Measurements from ENCODE around the gene HNF1B. TPM values are rescaled to one million over a fixed set of nuclear protein-coding genes. Genes with fewer than 3 reads are reported as not detected.

The HNF1B gene
- total and polyA plus RNA-seq, 8 donors: 9.6 to 40.6 (median 36.1) TPM

GRCh38 chr17:37742762-37743611 lies 1.9 kb downstream of the HNF1B start:
- Histone ChIP-seq H3K4me1 (peaks cover 4 to 42% of the 10 kb centered on the region in 2 donors), H3K4me3 (peak overlapping the region; percentile 30 to 33), H3K9me3 (no peaks in the 10 kb centered on the region), H3K27ac (peak overlapping the region; percentile 68 to 76), H3K36me3 (no peaks in the 10 kb centered on the region), H3K27me3 (peaks cover 74 to 100% of the 10 kb centered on the region in 2 donors)
- DNase-seq: peak in 2 of 4 donors; percentile 33 to 79
- TF ChIP-seq, protein P1, sequence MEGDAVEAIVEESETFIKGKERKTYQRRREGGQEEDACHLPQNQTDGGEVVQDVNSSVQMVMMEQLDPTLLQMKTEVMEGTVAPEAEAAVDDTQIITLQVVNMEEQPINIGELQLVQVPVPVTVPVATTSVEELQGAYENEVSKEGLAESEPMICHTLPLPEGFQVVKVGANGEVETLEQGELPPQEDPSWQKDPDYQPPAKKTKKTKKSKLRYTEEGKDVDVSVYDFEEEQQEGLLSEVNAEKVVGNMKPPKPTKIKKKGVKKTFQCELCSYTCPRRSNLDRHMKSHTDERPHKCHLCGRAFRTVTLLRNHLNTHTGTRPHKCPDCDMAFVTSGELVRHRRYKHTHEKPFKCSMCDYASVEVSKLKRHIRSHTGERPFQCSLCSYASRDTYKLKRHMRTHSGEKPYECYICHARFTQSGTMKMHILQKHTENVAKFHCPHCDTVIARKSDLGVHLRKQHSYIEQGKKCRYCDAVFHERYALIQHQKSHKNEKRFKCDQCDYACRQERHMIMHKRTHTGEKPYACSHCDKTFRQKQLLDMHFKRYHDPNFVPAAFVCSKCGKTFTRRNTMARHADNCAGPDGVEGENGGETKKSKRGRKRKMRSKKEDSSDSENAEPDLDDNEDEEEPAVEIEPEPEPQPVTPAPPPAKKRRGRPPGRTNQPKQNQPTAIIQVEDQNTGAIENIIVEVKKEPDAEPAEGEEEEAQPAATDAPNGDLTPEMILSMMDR (IDR thresholded peaks at IDR 0.05): no peak
- peak; percentile 8 for ATAC-seq
- intact Hi-C loops (cut with DNase I): no loop called here

- no peak for DNase-seq
- Histone ChIP-seq H3K27ac (peak overlapping the region; percentile 68 to 76), H3K4me3 (peak overlapping the region; percentile 30 to 33), H3K9me3 (no peaks in the 10 kb centered on the region), H3K27me3 (peaks cover 74 to 100% of the 10 kb centered on the region in 2 donors), H3K36me3 (no peaks in the 10 kb centered on the region), H3K4me1 (peaks cover 4 to 42% of the 10 kb centered on the region in 2 donors)
- intact Hi-C loops (cut with DNase I): no loop called here
- TF ChIP-seq, protein P1 (IDR thresholded peaks at IDR 0.05): no peak
- ATAC-seq: no peak
These were observed 2.6 kb downstream of the HNF1B start for GRCh38 chr17:37742116-37742761.

DNA sequence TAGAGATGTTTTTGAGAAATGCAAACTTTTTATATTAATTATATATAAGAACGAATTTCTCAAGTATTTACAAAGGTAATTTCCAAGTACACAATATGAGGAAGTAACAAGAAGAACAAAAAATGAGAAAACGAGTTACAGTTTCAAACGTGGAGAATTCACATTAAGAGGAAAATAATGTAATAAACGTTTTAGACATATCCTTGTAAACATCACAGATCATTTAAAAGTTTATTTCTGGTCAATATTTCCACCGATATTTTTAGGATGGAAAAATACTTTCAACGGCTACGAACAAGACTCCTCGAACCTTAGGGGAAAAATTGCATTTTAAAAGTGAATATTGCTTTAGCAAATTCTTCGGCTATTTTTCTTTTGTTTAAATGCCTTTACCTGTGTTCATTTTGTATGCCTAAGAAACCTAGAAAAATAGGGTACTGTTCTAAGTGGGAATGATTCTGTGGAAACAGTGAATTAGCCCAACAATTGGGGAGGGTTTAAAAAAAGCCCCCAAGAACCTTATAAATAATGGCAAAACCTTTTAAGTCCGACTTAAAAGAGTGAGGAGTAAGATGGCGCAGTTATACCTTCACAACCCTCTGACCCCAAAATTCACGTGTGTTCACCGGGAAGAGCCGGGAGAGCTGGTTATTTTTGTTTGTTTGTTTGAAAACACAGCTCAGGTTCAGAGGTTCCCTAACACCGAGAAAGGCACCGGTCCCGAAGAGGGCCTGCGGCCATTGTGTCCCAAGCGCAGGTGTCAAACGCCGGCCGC lies 3.3 kb downstream of the HNF1B start:
- Histone ChIP-seq H3K4me3 (peak overlapping the region; percentile 30 to 33), H3K9me3 (no peaks in the 10 kb centered on the region), H3K36me3 (no peaks in the 10 kb centered on the region), H3K27me3 (peaks cover 74 to 100% of the 10 kb centered on the region in 2 donors), H3K27ac (peak overlapping the region; percentile 68 to 76), H3K4me1 (peaks cover 4 to 42% of the 10 kb centered on the region in 2 donors)
- TF ChIP-seq, protein P1 (IDR thresholded peaks at IDR 0.05): no peak
- ATAC-seq (no peak), DNase-seq (peak in 1 of 4 donors; percentile 14)
- intact Hi-C loops (cut with DNase I): no loop called here

DNA sequence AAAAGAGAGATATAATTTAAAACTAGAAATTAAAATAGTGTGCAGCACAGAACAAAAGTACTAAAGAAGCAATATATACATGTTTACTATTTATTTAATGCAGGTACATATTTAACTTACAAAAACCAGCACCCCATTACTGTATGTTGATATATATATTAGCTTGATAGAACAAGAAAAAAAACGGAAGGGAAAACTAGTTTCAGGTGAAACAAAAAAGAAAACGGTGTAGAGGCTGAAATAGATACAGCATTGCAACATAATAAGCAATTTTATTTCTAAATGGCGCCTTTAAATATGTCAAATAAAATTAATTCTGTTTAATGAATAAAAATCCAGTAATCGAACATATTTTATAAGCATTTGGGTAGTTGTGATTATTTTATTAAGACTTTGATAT lies 3.9 kb downstream of the HNF1B start:
- no peaks in the 10 kb centered on the region for H3K9me3 ChIP-seq
- no peak overlapping the region for H3K4me3 ChIP-seq
- peak overlapping the region in 1 of 2 donors; percentile 68 for H3K27ac ChIP-seq
- TF ChIP-seq, protein P1 (IDR thresholded peaks at IDR 0.05): no peak
- peaks cover 4 to 42% of the 10 kb centered on the region in 2 donors for H3K4me1 ChIP-seq
- no peak for ATAC-seq
- H3K36me3 ChIP-seq: no peaks in the 10 kb centered on the region
- peaks cover 71 to 100% of the 10 kb centered on the region in 2 donors for H3K27me3 ChIP-seq
- intact Hi-C loops (cut with DNase I): no loop called here
- no peak for DNase-seq
